WI38 (cell line): ENCODE measurements around the gene MINK1.
A peak's percentile ranks its signal among the peaks of the same experiment; 100 is the strongest.

Experiments
- H3K4me3 ChIP-seq: 2 replicates; pipeline ENCODE4 v1.5.1; 2011; ENCODE audit warnings: low read depth, mild to moderate bottlenecking, control low read depth, low read length
- CTCF ChIP-seq: IDR thresholded peaks from 2 replicates; pipeline ENCODE4 v1.5.1; 2012; ENCODE audit warnings: low read depth, mild to moderate bottlenecking, control low read depth, low read length

MINK1 gene

GRCh38 chr17:4944163-4944553 lies 111.0 kb downstream of the MINK1 start:
- TF ChIP-seq CTCF: no peak
- no peak overlapping the region for H3K4me3 ChIP-seq

GRCh38 chr17:4944554-4945175 lies 111.5 kb downstream of the MINK1 start:
- TF ChIP-seq CTCF: no peak
- H3K4me3 ChIP-seq: peak overlapping the region; percentile 93

- peak overlapping the region; percentile 93 for H3K4me3 ChIP-seq
- no peak for TF ChIP-seq CTCF
Observed at GRCh38 chr17:4945176-4945943, 112.2 kb downstream of the MINK1 start.

- peak overlapping the region; percentile 93 for H3K4me3 ChIP-seq
- no peak for TF ChIP-seq CTCF
Observed at GRCh38 chr17:4945944-4946280, 112.8 kb downstream of the MINK1 start.

GRCh38 chr17:4946312-4946976 lies 113.3 kb downstream of the MINK1 start:
- no peak for TF ChIP-seq CTCF
- H3K4me3 ChIP-seq: peak overlapping the region; percentile 93

- TF ChIP-seq CTCF: no peak
- H3K4me3 ChIP-seq: peak overlapping the region; percentile 93
Observed at GRCh38 chr17:4947010-4947410, 113.9 kb downstream of the MINK1 start.
